ENCODE results near the gene BAZ2B.
A peak's percentile ranks its signal among the peaks of the same experiment; 100 is the strongest.

BAZ2B gene

GRCh38 chr2:159297042-159297707 lies 319.2 kb downstream of the BAZ2B start:
- DNase-seq = no peak

DNA sequence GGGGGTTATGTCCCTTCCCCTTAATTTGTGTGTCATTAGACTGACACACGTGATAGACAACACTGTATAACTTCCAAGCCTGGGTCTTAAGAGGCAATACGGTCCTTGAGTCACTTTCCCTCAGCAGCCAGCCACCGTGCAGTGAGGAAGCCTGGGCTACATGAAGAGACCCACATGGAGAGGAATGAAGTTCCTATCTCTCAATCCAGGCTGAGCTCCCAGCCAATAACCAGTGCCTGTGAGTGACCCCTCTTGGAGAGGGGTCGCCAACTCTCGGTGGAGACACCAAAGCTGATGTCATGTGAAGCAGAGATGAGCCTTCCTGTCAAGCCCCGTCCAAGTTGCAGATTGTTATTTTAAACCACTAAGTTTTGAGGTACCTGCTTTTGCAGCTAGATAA lies 324.2 kb downstream of the BAZ2B start:
- DNase-seq = no peak

GRCh38 chr2:159290289-159290907 lies 325.9 kb downstream of the BAZ2B start:
- DNase-seq = peak in 1 of 5 donors; percentile 50

GRCh38 chr2:159287733-159288132 lies 328.6 kb downstream of the BAZ2B start:
- no peak for DNase-seq

DNA sequence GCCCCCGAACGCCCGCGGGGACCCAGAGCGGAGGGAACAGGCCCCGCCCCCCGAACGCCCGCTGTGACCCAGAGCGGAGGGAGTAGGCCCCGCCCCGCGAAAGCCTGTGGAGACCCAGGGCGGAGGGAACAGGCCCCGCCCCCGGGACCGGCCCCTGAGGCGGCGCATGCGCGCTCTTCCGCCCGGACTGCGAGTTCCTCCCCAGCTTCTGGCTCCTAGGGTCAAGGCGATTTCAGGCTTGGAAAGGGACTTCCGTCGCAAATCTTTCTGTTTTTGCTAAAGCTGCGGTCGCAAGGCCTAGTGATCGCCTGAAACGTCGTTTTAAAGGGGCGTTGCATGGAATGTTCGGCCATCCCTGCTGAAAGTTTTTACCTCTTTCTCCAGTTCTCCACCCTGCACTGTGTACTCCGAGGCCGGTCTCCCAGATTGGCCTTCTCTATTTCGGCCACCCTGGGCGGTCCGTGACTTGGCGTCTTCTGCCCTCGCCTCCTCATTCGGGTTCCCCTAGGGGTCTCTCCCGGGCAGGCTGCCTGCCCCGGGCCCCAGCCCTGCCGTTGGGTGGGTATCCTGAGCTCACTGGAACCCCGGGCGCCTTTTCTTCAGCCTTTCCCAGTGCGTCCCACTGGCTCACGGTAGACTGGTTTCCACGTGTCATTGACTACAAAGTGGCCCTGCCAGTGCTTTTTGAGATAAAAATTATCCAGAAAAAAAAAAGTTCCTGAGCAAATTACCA lies 329.5 kb downstream of the BAZ2B start:
- peak; percentile 94 to 99 (median 97) for DNase-seq

DNA sequence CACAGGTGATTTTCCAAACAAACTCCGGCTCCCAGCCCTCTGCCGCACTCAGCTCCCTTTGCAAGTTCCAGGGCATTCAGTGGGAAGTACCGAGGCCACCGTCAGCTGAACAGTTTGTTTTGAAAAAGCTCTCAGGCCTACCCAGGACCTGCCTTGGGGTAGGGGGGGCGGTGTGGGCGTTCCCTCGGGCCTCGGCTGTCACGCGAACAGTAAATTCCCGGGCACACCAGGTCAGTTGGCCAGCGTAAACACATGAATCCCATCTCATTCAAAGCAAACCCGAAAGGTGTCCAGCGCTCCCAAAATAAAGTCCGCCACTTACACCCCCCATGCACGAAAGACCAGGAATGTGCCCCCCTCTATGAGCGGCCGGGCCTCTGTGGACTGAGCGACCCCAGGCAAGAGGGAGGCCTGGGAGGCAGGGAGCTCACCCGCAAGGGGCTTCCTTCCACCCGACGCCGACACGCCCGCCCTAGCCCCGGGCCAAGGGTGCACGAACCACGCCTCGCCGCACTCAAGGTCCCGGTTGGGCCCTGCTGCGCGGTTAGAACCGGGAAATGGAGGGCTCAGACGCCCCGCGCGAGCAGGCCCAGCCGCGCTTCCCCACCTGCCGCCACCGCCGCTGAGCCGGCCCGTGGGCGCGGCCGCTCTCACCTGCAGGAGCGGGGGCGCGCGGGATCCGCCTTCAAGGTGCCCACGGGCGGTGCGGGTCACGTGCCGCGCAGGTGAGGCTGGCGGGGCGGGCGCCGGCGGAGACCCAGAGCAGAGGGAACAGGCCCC lies 330.2 kb downstream of the BAZ2B start, which contains the start of gene WDSUB1:
Gene WDSUB1, minus strand, starts transcription at position 775 of the 780 bp plus-strand sequence. CDS start 3,634 bp downstream, outside the sequence.
- no peak for DNase-seq

- DNase-seq = no peak
These were observed 330.9 kb downstream of the BAZ2B start for GRCh38 chr2:159285433-159285832.

GRCh38 chr2:159283529-159283928 lies 332.8 kb downstream of the BAZ2B start:
- no peak for DNase-seq

- no peak for DNase-seq
These were observed 335.3 kb downstream of the BAZ2B start for GRCh38 chr2:159281002-159281401.

DNA sequence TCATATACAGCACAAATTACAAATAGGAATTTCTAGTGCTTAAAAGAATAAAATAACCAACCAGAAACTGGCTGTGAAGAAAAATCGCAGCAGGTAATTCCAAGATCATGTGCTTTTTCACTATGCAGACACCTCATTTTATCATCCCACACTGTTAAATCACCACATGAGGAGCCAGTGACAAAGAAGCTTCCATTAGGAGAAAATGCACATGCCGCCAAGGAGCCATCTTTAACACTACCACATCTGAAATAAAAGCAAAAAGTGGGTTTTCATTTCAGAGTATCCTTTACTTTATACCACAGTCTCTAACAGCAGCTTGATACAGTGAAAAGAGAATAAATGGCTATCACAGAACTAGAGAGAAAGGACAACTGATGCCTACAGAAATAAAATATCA lies 336.6 kb downstream of the BAZ2B start:
- no peak for DNase-seq

DNA sequence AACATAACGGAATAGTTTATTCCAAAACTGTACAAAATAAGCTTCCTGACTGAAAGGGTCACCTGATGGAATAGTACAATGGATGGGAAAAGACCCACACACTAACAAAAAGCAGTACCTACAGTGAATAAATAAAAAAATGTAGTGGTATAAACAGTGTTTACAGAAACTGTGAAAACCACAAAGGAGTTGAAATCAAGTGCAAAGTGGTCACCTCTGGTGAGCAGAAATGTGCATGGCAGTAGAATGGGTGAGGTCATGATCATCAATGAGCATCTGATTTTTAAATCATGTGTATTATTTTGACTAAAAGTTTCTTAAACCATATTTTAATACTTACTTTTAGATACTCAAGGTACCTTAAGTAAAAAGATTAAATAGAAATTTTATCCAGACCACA lies 341.2 kb downstream of the BAZ2B start:
- no peak for DNase-seq

- no peak for DNase-seq
These were observed 344.2 kb downstream of the BAZ2B start for GRCh38 chr2:159272156-159272555.

GRCh38 chr2:159270744-159271379 lies 345.5 kb downstream of the BAZ2B start:
- DNase-seq = no peak
